GM21360 (cell line): ENCODE results near the gene ABCC3.
"Not testable (repeated sequence)": the region's sequence is repeated elsewhere in the genome, so short reads cannot be mapped to it uniquely, and the experiment has no call there.

Source experiments
- ATAC-seq: cut with Tn5 transposase; IDR thresholded peaks from one replicate; pipeline ENCODE4 v1.9.1; 2021; ENCODE audit warnings: mild to moderate bottlenecking, moderate library complexity; ENCODE audit not compliant: unreplicated experiment

The ABCC3 gene

DNA sequence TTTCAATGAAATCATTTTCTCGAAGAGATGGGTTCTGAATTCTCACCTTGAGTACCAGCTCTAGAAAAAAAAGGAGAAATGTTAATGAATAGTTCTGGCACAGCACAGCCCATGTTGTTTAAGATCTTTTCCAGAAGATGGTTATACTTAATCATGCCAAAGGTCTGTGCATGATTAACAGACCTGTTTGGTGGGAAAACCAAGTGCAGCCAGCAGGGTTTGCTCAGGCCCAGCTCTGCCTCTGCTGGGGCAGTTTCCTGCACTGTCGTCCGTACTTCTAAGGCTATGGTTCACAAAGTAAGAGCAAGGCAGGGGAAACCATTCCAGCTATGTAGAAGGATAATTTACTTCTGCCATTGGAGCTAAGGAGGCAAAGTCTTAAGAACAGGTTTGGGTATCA lies 62.4 kb downstream of the ABCC3 start:
- ATAC-seq: no peak

DNA sequence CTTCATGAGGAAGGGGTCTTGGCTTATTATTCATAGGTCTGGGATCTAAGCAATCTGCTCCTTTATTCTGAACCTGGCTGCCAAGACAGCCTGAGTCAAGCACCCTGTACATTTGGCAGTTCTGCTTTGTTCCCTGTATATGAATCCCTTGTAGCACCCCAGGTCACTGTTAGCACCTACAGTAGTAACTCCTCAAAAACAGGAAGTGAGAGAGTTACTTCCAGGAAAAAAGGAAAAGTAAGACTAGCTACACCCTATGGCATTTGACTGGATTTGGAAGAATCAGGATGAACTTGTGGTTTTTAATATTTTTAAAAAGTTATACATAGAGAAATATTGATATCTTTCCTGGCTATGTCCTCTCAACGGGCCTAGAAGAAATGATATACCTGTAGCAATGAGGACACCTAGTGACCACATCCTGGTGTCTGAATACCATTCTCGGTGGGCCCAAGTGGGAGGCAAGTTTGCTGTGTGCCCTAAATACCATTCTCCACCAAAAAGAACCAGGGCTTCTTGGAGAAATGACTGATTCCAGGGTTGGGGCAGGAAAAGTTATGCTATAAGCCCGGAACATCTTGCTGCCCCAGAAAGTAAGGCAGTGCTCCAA lies 63.1 kb downstream of the ABCC3 start:
- ATAC-seq: no peak

DNA sequence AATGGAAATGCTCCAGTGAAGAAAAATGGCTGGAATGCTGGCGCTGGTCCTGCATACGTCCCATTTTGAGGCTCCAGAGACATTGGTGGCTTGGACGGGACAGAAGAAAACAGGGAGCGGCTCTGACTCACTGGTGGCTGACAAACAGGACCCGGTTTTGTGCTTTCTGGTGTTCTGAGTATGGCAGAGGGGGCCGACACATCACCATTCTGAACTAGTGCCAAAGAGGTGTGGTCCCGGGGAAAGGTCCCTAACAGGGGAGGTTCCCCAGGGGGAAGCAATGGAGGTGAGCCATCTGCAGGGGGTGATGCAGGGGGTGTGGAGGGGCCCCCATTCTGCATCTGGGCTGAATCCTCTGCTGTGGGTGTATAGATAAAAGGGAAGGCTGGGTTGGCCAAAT lies 64.7 kb downstream of the ABCC3 start:
- no peak for ATAC-seq

DNA sequence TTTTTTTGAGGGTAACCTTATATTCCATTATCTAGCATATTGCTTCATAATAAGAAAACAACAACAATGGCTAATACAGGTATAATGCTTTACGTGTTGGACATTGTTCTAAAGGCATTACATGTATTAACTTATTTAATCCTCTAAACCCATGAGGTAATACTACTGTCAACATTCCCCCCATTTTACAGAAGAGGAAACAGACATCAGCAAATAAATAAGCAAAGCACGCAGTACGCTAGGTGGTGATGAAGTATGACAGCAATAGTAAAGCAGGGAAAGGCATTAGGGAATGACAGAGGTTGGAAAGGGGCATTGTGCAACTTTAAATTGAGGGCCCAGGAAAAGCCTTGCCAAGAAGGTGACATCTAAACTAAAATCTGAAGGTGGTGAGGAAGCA lies 68.5 kb downstream of the ABCC3 start:
- no peak for ATAC-seq

DNA sequence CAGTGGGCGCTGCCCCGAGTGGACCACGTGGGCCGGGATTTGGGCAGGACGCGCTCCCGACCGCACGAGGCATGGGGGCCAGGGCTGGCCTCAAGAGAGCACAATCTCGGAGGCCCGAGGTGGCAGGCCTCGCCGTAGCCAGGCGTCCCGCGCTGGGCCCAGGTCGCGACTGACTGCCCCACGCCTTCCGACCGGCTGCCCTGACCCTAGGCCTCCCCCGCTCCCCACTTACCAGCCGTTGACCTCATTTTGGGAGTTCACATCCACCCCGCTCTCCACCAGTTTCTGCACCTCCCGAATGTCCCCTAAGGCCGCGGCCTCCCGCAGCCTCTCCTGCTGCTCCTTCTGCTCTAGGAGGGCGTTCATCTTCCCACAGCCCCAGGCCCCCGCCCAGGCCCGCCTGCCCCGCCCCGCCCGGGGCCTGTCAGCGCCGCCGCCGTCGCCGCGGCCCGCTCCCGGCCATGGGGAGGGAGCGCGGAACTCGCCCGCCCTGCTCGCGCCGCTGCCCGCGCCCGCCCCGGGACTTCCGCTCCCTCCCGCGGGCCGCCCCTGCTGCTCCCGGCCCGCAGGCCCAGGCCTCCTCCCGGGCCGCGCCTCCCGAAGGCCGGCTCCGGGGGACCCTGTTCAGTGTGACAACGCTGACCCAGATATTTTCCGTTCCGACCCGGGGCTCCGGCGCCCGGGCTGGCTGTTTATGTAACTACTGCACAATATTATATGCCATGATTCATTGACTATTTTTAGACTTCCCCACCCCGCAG lies 72.8 kb downstream of the ABCC3 start, which contains the start of gene ANKRD40:
Gene ANKRD40 (minus strand): TSS at position 626 of the 761 bp plus-strand sequence. CDS start 260 bp downstream, at position 366.
- peak; percentile 75 for ATAC-seq

DNA sequence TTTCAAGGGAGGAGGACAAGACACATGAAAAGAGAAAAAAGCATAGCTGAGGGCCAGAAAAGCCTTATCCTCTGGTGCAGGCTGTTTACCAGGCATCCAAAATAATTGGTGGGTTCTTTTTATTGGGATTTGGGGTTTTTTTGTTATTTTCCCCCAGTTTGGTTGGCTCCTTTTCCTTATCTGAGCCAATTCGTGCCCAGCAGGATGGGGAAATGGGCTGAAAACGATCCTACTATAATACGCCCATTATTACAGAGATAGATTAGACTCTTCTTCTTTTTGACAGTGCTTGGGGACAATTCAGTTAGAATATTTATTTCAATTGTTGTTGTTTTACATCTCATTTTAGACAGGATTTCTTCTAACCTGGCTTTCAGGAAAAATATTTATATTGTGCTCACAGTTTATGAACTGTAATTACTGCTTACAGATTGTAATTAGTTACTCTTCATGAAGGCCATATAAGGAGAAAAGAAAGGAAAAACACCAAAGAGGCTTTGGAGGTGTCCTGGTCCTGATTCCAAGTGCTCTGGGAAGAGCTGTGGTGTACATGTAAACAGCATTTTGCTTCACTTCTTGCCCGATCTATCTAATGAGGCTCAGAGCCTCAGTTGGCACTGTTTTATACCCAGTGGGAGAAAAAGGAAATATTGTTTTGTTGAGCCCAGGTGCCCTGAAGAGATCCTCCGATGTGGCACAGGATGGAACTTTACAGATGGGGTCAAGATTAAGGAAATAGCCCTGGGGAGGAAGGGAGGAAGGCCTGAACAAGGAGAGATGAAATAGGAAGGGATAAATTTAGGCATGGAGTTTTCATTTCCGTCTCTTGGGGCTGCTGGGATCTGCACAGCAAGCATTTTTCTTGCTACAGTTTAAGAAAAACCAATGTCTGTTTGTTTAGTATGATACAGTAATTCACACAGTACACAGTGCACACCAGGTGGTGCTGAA lies 73.6 kb downstream of the ABCC3 start:
- no peak for ATAC-seq

DNA sequence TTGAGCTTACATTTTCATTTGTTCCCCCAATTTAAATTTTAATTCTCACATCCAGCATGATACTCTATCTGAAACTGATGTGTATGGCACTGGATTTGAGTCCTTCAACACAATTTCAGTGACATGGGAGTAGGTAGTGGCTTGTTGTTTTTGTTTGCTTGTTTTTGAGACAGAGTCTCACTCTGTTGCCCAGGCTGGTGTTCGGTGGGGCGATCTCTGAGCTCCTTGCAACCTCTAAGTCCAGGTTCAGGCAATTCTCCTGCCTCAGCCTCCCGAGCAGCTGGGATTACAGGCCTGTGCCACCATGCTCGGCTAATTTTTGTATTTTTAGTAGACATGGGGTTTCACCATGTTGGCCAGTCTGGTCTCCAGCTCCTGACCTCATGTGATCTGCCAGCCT lies 74.4 kb downstream of the ABCC3 start:
- ATAC-seq: not testable (repeated sequence)

DNA sequence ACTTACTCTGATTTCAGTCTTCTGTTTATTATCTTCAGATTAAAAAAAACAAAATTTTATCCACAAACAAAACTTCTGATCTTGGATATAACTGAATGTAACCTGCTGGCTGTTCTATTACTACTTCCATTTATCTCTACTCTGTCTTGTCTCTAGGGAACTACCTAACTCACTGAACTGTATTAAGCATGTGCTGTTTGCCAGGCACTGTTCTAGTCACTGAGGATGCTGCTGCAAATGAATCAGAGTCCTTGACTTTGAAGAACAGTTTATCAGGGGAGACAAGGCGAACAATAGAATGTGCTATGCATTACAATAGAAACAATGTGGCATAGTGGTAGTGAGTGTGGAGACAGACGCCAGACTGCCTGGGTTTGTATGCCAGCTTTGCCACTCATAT lies 75.3 kb downstream of the ABCC3 start:
- ATAC-seq: no peak

DNA sequence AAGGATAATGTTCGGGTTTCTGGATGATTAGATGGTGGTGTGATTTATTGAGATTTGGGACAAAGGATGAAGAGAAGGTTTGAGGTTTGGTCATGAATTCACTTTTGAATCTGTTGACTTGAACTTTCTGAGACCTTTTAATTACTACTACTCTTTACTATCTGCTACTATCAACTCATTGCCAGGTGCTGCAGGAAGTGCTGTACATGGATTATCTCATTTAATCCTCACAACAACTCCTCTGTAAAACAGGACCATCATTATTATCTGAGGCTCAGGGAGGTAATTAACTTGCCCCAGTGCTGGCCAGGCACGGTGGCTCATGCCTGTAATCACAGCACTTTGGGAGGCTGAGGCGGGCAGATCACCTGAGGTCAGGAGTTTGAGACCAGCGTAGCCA lies 76.0 kb downstream of the ABCC3 start:
- ATAC-seq: no peak

DNA sequence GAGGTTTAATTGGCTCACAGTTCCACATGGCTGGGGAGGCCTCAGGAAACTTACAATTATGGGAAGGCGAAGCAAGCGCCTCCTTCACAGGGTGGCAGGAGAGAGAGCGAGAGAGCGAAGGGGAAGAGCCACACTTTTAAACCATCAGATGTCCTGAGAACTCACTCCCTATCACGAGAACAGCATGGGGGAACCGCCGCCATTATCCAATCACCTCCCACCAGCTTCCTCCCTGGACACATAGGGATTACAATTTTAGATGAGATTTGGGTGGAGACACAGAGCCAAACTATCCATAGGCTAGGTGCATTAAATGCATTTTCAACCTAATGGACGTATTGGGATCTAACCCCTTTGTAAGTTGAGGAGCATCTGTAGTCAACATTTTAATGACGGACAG lies 78.0 kb downstream of the ABCC3 start:
- no peak for ATAC-seq

DNA sequence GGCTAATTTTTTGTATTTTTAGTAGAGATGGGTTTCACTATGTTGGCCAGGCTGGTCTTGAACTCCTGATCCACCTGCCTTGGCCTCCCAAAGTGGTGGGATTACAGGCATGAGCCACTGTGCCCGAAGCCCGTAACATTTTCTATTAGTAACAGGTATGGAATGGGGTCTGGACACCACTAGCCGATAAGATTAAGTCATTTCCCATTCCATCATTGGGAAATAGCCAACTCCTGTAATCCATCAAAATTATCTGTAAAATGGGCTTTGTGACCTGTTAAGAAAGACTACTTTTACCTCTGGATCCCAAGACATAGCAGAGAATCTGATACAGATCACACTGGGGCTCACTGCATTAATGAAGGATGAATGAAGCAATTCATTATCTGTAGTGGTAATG lies 80.8 kb downstream of the ABCC3 start:
- ATAC-seq: no peak

DNA sequence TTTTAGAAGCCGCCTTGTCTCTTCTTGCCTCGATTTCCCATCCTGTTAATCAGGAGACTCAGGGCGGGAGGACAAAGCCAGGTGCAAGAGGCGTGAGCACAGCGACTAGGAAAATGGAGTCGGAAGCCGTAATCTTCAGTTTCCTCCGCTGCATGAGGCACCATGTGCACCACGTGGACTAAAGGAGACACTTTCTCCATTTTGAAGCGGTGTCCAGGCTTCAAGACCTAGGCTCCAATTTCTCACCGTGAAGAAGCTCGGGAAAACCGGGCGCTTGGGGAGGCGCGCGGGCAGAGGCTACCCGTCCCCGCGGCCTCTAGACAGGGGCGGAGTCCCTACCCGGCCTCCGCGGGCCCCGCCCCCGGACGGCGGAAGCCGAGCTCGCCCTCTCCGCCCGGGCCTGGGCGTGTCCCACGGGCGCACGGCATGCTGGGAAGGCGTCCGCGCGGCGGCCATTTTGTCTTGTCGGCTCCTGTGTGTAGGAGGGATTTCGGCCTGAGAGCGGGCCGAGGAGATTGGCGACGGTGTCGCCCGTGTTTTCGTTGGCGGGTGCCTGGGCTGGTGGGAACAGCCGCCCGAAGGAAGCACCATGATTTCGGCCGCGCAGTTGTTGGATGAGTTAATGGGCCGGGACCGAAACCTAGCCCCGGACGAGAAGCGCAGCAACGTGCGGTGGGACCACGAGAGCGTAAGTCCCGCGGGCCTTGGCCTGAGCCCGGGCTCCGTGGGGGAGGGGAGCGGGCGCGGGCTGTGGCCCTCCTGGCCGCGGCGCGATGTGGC lies 84.7 kb downstream of the ABCC3 start, which contains the start of gene LUC7L3:
Gene LUC7L3 (plus strand): TSS at position 460 of the 780 bp plus-strand sequence. CDS start 130 bp downstream, at position 590.
- ATAC-seq: peak; percentile 87

DNA sequence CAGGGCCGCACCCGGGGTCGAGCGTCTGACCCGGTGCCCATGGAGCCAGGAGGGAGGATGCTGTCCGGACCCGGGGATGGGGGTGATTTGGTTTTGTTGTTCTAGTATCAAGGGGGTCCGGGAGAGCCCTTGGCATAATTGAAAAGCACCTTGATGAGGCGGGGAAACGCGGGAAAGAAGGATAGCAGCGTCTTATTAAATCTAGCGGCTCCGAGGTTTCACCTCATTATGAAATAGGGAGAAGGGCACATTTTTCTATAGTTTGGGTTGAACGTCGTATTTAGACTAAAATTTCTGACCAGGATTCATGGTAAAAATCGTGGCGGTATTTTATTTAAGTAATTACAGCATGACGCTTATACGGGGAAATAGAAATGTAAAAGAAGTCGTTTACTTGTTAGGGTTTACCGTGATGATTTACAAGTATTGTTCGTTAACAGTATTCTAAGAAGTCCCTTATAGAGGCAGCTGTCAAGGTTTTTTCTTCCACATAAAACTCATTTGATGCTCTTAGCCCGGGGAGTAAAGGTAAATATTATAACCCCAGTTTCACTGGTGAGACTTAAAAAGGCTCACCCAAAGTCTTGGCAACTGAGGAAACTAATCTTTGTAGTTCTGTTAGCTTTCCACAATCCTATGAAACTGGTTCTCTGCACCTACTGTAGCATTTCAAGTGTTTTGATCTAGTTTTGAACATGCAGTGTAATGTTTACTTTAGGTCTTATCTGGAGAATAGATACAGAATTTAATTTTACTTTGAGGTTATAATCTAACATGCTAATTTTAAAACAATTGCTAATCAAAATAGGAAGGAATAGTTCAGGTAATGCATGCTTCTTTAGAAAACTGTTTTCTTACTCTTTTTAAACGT lies 85.5 kb downstream of the ABCC3 start:
- ATAC-seq: no peak

DNA sequence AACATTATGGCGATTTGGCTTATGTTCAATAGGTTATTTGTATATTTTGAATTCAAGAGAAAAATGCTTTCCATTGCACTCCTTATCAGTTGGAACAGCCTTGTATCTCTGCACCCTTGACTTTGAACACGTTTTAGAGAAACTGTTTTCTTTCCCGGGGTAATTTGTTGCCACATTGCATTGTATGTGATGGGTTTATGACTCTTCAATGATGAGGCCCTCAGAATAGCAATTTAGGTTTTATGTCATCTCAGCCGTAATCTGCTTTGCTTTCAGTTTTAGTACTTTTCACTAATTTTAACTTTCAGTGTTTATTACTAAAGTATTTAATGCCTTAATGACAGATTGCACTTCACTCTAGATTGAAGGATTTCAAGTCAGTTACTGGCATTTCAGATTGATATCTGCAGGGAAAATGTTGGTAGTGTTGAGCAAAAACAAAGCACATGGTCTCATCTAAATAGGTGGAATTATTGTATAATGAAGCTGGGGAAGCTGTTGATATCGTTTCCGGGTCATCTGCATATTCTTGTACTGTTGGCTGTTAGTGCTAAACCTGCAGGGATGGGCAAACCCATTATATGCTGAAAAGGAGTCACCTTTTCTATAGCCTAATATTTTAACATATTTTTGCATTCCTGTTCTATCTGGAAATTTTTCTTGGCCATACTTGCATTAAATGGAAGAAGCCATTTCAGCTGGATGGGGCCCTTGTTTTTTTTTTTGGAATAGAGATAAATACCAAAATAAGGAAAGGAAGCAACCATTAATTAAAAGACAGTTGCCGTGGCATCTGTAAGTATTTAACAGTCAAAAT lies 86.7 kb downstream of the ABCC3 start:
- ATAC-seq: no peak

DNA sequence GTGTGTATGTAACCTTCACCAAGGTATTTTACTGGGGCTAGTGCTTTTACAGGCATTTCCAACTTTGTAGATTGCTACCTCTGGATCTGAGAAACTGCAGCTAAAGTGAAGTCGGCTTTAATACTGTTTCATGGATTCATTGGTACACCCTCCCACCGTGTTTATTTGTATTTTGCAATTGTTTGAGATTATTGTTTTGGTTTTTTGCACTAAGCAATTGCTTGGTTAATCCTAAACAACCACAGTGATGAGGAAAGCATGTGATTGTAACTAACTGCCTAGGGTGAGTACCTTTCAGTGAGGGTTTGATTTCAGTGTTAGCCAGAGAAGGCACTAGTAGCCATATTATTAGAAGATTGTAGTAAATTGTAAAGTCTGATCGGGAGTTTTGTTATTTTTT lies 88.1 kb downstream of the ABCC3 start:
- ATAC-seq: no peak

DNA sequence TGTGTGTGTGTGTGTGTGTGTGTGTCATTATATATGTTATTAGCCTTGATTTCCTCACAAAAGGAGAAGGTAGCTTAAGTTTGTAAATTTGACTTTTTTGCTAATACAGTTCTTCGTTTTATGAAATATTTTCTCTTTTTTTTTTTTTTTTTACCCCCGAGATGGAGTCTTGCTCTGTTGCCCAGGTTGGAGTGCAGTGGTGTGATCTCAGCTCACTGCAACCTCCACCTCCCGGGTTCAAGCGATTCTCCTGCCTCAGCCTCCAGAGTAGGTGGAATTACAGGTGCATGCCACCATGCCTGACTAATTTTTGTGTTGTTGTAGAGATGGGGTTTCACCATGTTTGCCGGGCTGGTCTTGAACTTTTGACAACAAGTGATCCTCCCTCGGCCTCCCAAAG lies 89.9 kb downstream of the ABCC3 start:
- not testable (repeated sequence) for ATAC-seq

DNA sequence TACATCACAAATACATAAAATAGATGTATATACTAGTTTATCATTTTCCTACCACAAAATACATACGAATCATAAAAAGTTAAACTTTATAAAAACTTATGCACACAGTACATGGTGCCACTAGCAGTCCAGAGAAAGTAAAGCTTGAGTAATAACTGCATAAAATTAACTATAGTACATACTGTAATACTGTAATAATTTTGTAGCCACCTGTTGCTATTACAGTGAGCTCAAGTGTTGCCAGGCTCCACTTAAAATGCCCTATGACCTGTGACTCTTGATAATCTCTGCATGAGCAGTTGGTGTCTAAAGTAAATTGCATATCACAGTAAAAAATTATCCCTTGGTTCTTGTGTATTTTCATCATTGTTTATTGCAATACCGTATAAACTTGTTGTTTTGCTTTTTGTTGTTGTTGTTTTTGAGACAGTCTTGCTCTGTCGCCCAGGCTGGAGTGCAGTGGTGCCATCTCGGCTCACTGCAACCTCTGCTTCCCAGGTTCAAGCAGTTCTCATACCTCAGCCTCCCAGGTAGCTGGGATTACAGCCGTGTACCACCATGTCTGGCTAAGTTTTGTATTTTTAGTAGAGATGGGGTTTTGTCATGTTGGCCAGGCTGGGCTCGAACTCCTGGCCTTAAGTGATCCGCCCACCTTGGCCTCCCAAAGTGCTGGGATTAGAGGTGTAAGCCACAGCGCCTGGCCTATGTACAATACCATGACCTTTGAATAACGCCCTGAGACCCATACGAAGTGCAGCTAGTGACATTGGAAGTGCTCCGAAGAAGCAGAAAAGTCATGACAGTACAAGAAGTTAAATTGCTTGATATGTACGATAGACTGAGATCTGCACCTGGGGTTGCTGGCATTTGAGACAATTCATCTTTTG lies 91.3 kb downstream of the ABCC3 start:
- ATAC-seq: no peak

DNA sequence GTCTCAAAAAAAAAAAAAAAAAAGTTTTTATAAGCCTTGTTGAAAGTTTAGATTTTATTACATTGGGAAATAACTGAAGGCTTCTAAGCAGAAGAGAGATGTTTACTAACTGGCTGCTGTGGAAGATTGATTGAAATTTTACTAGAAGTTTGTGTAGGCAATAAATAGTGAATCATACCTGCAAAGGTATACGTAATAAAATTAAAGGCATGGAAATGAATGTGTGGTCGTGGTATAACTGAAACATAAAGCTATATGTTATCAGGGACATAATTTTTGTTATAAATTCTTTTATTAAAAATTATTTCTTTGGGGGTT lies 93.4 kb downstream of the ABCC3 start:
- no peak for ATAC-seq
